ENCODE results near the gene FADD.
"Not testable (repeated sequence)": the region's sequence is repeated elsewhere in the genome, so short reads cannot be mapped to it uniquely, and the experiment has no call there.

FADD gene

DNA sequence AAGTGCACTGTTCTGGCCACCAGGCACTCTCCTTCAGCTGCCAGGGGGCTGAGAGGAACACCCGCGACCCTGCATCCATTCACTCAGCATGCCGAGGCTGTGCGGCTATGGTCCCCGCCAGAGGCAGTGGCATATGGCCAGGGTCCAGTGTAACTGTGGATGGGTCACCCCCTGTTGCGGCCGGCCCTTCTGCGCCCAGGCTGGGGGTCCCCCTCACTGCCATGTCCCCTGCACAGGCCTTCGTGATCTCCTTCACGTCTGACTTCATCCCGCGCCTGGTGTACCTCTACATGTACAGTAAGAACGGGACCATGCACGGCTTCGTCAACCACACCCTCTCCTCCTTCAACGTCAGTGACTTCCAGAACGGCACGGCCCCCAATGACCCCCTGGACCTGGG lies 20.8 kb upstream of the FADD start:
- no peak for DNase-seq (ENCODE audit: low spot score)

DNA sequence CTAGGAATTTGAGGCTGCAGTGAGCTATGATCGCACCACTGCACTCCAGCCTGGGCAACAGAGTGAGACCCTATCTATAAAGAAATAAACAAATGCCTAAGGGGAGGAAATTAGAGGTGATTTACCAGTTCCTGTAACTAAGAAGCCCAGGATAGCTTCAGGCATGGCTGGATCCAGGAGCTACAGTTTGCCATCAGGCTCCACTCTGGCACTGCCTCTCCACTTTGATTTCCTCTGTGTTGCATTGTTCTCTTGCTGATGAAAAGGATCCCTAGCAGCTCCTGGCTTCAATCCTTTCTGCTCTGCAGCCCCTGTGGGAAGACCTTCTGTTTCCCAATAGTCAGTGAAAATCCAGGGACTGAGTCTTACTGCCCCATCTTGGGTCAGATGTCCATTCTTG lies 20.1 kb upstream of the FADD start:
- DNase-seq (ENCODE audit: low spot score) = no peak

DNA sequence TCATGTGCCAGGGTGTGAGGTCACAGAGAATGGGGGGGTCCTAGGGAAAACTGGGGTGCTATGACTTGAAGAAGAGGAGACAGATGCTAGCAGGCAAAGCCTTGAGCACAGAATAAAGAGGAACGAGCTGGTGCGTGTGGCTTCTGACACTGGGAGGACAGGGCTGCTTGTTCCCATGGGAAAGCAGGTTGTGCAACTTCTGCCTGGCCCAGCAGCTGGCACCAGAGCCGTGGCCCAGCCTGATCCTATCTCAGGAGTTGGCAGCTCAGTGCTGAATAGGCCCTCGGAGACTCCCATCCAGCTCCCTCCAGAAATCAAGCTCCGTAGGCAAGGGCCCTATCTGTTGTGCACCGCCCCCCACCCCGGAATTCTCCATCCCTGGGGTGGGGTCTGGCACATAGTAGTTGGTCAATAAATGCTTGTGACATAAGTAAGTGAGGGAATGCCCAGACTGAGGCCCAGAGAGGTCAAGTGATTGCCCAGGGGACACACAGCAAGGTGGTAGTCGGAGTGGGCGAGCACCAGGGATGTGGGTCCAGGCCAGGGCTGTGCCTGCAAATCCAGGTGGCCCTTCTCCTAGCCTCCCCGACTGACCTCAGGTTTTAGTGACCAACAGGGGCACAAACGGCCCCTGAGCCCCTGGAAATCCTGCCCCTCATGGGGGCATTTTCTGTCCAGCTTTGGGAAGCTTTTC lies 19.5 kb upstream of the FADD start:
- no peak for DNase-seq (ENCODE audit: low spot score)

DNA sequence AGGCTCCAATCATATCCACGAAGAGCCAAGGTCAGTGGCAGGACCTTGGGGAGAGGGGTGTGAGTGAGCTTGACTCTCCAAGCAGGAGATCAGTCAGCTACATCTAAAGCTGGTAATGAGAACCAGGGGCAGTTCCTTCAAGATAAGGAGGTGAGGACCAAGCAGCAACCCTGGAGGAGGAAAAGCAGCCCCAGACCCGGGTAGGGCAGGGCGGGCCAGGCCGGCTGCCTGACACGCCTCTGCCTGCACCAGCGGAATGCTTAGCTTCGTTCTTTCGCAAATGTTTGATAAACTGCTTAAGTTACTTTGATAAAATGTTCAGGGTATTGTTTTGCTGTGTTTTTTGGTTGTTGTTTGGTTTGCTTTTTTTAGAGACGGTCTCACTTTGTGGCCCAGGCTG lies 18.7 kb upstream of the FADD start:
- no peak for DNase-seq (ENCODE audit: low spot score)

DNA sequence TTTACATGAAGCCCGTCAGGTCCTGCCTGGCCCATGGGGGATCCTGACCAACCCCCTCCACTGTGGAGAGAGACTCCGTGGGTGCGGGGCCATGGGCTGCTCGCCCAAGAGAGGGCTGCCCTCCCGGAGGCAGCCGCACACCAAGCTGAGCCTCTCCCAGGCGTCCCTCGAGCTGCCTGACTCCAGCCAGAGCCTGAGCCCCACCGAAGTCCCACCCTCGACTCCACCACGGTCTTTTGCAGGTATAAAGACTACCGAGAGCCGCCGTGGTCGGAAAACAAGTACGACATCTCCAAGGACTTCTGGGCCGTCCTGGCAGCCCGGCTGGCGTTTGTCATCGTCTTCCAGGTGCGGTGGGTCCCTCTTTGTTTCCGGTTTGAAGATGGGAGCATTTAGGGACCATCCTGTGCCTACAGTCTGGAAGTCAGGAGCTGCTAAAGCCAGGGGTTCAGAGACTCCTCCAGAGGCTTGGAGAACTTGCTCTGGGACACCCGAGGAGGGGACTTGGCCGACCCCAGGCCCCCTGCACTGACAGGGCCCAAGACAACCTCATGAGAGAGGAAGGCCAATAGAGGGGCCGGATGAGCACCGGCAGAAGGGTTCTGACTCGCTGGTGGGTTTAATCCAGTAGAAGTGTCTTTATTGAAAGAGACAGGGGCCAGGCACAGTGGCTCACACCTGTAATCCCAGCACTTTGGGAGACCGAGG lies 17.6 kb upstream of the FADD start:
- no peak for DNase-seq (ENCODE audit: low spot score)

DNA sequence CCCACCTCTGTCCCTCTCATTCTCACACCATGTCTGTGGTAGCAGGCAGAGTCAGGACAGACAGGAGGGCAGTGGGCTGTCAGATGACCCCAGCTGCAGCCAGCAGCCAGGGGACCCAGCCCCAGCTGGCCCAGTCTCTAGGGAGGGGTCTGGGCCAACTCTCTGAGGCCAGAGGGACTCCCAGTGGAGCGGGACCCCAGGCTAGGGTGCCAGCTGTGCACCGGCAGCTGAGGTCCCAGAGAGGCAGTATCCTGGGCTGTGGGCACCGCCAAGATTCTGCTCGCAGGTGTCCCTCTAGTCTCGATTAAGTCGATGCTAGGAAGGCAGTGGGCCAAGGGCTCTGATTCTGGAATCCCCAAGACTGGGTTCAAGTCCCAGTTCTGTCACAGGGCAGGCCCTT lies 16.7 kb upstream of the FADD start:
- no peak for DNase-seq (ENCODE audit: low spot score)

DNA sequence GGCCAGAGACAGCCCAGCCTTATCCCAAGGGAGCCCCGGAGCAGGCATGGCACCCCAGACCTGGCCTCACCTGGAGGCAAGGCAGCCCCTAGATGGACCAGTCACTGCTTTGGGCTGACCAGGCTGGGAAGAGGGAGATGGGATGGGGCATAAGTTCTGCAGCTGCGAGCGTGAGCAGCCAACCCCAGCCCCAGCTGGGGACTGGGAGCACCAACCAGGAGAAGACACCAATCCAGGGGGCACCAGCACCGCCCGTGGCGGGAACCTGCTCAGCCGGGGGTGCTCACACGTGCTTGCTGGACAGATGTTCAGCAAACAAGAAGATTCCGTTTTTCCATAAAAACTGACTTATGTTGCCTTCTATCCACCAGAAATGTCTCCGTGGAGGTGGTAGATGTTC lies 16.2 kb upstream of the FADD start:
- no peak for DNase-seq (ENCODE audit: low spot score)

DNA sequence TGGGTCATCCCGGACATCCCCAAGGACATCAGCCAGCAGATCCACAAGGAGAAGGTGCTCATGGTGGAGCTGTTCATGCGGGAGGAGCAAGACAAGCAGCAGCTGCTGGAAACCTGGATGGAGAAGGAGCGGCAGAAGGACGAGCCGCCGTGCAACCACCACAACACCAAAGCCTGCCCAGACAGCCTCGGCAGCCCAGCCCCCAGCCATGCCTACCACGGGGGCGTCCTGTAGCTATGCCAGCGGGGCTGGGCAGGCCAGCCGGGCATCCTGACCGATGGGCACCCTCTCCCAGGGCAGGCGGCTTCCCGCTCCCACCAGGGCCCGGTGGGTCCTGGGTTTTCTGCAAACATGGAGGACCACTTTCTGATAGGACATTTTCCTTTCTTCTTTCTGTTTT lies 15.3 kb upstream of the FADD start:
- no peak for DNase-seq (ENCODE audit: low spot score)

DNA sequence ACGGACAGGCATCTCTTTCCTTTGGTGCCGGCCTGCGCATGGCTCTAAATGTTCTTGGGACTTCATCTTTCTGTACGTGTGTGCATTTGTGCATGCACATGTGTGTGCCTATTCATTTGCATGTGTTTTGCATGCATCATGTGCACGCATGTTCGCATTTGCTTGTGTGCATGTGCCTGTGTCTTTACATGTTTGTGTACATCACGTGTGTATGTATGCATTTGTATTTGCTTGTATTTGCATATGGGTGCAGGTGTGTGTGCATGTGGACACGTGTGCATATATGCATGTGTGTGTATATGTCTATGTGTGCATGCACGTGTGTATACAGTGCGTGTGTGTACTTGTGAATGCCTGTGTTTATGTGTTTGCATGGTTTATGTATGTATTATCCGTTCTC lies 13.5 kb upstream of the FADD start:
- no peak for DNase-seq (ENCODE audit: low spot score)

DNA sequence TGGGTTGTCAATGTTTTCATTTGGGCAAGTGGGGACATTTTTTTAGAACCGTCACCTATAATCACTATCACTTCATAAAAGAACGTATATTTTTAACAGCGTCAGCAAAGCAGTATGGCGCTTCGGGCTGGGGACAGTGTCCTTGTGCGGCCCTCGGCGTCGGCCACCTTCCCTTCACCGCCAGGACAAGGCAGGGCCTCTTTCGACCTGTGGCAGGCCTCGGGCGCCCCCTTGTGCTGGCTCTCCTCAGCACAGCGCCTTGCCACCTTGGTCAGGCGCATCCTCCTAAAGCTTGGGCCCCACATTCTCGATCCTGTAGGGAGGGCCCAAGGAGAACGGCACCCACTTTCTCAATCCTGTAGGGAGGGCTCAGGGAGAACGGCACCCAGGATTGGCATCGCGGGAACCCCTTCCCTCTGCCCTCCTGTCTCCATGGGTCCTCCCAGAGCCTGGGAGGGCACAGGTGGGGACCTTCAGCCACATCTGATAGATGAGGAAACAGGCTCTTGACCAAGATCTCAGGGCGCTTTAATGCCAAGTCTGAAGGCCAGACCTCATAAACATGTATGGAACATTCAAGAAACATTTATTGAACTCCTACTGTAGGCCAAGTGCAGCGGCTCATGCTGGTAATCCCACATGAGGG lies 11.5 kb upstream of the FADD start:
- peak; percentile 80 for DNase-seq (ENCODE audit: low spot score)

DNA sequence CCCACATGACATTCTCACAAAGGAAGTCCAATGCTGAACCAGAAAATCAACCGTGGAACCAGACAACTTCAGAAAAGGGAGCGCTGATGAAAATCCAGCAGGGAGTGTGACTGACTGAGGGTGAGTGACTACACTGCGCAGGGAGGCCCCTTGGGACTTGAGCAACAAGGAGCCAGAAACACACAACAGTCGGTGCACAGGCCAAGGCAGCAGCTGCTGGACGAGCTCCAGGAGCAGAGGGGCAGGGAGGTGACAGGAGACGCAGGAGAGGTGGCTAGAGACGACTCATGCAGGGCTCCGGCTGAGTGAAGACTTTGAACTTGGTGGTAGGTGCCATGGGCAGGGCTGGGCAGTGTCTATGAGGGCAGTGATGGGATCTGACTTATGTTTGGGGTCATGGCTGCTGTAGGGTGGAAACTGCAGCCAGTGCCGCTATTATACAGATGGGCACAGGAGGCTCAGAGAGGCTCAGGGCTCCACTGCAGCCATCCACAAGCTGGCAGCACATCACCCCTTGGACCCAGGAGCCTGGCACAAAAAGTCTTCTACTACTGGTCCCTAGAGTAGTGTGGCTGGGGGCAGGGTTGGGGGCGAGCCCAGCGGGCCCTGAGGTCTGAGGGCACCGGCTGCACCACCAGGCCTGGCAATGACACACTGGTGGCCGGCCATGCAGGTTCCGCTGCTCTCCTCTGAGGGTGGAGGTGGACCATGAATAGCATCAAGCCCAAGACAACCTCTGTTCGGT lies 10.3 kb upstream of the FADD start:
- peak; percentile 62 for DNase-seq (ENCODE audit: low spot score)

DNA sequence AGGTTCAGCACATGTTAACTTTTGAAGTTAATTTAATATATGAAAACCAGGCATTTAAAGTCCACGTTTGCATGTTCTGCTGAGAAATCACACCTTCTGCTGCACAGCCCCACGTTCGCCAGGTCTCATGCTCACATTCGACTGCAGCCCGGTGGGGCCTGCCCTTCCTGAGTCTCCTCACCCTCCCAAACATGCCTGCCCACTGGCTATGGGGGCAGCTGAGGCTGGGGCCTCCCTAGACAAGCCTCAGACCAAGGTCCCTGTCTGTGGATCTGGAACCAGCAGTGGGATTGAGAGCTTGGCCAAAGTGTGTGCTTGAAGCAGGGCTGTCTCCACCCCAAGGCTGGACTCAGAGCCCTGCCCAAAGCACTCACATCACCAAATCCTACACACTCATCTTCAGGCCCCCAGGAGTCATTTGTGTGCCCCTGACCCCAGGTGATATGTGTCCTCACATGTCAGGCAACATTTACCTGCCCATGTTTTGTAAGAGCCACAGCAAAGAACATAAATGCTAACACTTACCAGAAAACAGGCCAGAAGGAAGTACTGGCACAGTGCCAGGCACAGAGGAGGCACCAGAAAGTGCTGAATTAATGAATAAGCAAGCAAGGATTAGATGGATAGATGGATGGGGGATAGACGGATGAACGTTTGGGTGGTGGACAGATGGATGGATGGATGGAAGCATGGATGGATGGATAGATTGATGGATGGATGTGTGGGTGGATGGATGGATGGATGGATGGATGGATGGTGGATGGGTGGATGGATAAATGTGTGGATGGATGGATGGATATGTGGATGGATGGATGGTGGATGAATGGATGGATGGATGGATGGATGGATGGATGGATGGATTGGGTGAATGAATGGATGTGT lies 9.4 kb upstream of the FADD start:
- no peak for DNase-seq (ENCODE audit: low spot score)

DNA sequence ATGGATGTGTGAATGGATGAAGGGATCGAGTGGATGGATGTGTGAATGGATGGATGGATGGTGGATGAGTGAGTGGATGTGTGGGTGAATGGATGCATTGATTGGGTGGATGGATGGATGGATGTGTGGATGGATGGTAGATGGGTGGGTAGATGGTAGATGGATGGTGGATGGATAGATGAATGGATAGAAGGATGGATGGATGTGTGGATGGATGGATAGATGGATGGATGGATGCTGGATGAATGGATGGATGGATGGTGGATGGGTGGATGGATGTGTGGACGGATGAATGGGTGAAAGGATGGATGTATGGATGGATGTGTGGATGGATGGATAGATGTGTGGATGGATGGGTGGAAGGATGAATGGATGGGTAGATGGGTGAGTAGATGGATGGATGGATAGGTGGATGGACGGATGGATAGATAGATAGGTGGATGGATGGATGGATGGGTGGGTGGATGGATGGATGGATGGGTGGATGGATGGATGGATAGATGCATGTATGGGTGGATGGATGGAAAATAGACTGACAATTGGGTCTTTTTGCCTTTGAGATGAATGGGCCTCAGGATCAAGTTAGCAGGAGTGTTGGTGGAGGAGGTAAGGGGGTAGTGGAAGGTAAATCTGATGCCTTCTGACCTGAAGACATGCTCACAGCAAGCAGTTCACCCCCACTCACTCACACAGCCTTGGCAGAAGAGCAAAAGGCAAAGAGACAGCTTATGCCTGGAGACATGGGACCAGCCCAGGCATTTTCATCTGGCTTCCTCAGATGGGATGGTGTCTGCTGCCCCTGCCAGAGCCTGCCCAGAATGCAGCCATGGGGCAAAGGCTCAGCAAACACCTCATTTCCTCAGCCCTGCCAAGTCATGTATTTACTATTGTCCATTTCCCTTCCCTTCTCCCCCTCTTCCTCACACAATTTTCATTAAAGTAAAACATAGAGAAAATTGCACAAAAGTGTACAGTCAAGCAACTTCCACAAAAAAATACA lies 8.0 kb upstream of the FADD start:
- no peak for DNase-seq (ENCODE audit: low spot score)

DNA sequence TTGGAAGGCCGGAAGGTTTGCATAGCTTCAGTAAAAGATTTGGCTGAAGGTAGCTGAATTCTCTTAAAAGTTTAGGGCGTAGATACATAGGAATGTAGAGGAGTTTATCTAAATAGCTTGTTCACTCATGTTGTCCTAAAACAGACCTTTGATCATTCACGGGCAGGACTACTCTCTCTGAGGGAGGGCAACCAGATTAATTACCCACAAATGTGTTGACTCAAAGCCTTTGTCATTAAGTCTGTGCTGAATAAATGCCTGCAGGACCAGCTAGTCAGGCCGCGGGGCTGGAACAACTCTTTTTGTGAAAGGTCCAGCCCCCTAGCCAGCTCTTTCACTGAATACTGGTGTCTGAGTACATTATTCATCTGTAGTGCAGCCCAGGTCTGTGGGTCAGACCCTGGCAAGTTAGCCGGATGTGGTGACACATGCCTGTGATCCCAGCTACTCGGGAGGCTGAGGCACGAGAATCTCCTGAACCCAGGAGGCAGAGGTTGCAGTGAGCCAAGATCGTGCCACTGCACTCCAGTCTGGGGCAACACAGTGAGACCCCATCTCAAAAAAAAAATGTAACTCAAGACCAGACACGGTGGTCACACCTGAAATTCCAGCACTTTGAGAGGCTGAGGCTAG lies 2.8 kb upstream of the FADD start:
- DNase-seq (ENCODE audit: low spot score) = no peak

DNA sequence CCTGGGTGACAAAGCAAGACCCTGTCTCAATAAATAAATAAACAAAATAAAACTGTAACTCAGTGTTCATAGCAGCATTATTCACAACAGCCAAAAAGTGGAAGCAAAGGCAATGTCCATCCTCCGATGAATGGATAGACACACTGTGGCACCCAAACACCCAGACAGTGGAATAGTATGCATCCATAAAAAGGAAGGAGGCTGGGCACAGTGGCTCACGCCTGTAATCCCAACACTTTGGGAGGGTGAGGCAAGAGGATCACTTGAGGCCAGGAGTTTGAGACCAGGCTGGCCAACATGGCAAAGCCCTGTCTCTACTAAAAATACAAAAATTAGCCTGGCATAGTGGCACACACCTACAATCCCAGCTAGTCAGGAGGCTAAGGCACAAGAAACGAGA lies 2.0 kb upstream of the FADD start:
- not testable (repeated sequence) for DNase-seq (ENCODE audit: low spot score)

DNA sequence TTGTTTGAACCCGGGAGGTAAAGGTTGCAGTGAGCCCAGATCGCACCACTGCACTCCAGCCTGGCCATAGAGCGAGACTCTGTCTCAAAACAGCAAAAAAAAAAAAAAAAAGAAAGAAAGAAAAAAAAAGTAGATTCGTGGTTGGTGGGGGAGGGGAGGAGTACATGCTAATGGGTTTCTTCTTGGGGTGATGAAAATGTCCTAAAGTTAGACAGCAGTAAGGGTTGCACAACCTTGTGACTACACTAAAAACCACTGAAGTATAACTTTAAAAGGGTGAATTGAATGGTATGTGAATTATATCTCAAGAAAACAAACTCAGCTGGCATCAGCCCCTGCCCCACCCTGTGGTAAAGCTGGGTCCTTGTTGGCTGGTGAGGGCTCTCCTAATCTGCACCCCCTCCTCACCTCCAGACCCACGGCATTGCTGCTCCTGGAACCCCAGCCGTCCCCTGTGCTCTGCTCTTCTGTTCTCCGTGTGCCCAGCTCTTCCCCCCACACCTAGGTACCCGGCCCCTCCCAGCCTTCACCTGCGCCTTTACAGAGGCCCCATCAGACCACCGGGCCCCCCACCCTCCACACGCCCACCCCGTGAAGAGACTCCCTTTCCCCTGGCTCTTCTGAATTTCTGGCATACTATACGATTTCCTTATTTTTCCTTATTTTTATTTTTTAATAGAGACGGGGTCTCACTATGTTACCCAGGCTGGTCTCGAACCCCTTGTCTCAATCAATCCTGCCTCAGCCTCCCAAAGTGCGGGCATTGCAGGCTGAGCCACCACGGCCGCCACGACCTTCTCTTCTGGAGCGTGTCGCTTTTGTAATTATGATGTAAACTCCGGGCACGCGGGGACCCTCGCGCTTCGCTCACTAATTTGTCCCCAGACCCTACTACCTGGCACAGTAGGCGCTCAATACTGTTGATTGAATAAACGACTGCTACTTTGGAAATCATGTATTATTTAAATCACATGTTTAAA lies 924 bp upstream of the FADD start:
- no peak for DNase-seq (ENCODE audit: low spot score)

DNA sequence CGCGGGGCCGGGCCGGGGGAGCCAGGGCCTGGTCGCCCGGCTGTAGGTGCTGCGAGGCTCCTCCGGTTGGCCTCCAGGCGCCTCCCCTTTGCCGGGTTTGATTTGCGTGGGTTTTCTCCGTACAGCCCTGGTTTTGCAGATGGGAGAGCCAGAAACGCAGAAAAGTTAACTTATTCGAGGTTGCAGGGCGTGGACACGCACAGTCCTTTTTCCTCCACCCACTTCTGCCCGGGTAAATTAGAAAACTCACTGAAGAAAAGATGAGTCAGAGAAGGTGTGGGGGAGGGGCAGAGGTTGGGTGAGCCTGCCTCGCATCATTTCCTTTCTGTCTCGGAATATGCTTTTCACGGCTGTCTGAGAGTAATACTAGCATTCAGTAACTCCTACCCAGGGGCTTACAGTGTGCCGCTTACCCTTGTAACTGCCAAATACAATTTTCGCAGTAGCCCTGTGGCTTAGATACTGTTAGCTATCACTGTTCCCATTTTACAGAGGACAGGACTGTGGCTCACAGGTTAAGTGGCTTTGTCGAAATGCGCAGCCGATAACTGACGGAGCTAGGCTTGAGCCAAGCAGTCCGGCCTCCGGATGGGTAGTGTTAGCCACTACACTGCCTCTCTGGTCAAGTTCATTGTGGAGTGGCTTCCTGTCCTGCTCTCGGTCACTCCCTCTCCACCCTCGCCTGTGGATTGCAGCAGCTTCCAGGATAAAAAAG lies 812 bp downstream of the FADD start:
- peak; percentile 78 for DNase-seq (ENCODE audit: low spot score)

DNA sequence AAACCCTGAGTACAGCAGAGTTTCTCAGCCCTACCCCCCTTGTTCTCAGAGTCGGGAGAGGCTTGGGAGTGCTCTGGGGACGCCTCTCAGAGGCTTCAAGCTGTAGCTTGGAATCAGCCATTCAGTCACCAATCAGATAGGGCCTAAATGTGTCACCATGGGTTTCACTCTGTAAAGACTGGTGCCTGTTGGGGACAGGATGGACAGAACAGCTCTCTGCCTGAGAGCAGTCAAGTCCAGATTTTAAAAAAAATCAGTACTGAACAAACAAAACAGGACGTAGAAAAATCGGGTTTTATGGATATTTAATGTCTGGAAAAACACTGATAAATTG lies 1.3 kb downstream of the FADD start:
- DNase-seq (ENCODE audit: low spot score) = peak; percentile 57

Data from hepatic stellate cell (primary cell).